ENCODE results near the gene CNNM4.
"Not testable (repeated sequence)": the region's sequence is repeated elsewhere in the genome, so short reads cannot be mapped to it uniquely, and the experiment has no call there.

Gene CNNM4

GRCh38 chr2:96796497-96796896, 35.8 kb downstream of the CNNM4 start:
- not testable (repeated sequence) for DNase-seq

GRCh38 chr2:96797066-96797625, 36.4 kb downstream of the CNNM4 start:
- no peak for DNase-seq

GRCh38 chr2:96798733-96799622, 38.3 kb downstream of the CNNM4 start:
- no peak for DNase-seq

GRCh38 chr2:96799623-96799935, 38.9 kb downstream of the CNNM4 start:
- no peak for DNase-seq

- DNase-seq: no peak
These were observed 39.6 kb downstream of the CNNM4 start for GRCh38 chr2:96800061-96801004.

GRCh38 chr2:96801005-96801785, 40.5 kb downstream of the CNNM4 start:
- DNase-seq: no peak

GRCh38 chr2:96801786-96802595, 41.3 kb downstream of the CNNM4 start:
- DNase-seq: no peak

GRCh38 chr2:96802721-96803120, 42.0 kb downstream of the CNNM4 start:
- DNase-seq: no peak

GRCh38 chr2:96804986-96805385, 44.3 kb downstream of the CNNM4 start:
- no peak for DNase-seq

GRCh38 chr2:96805946-96806345, 45.2 kb downstream of the CNNM4 start:
- DNase-seq: not testable (repeated sequence)

GRCh38 chr2:96806468-96807126, 45.9 kb downstream of the CNNM4 start:
- DNase-seq: no peak

GRCh38 chr2:96807127-96807471, 46.4 kb downstream of the CNNM4 start:
- no peak for DNase-seq

GRCh38 chr2:96808176-96808837, 47.6 kb downstream of the CNNM4 start:
- DNase-seq: no peak

- no peak for DNase-seq
These were observed 48.6 kb downstream of the CNNM4 start for GRCh38 chr2:96809216-96809882.

GRCh38 chr2:96809951-96810782, 49.5 kb downstream of the CNNM4 start:
- no peak for DNase-seq

GRCh38 chr2:96810783-96811192, 50.1 kb downstream of the CNNM4 start:
- DNase-seq: no peak

- DNase-seq: no peak
These were observed 51.2 kb downstream of the CNNM4 start for GRCh38 chr2:96811917-96812316.

GRCh38 chr2:96813656-96814055, 53.0 kb downstream of the CNNM4 start:
- DNase-seq: no peak

Data from GOT3 (cell line).